DMS79 (cell line): Measurements from ENCODE around the gene TMEM63A.
"Not testable (repeated sequence)": the region's sequence is repeated elsewhere in the genome, so short reads cannot be mapped to it uniquely, and the experiment has no call there.

Experiments
- DNase-seq: peaks from one replicate; lab custom pipeline; 2025; lab: John Stamatoyannopoulos, UW

The TMEM63A gene

GRCh38 chr1:225796097-225796496 is 86.1 kb downstream of the TMEM63A start:
- not testable (repeated sequence) for DNase-seq
